ENCODE results near the gene TMEM52. TPM values are rescaled to one million over a fixed set of nuclear protein-coding genes. Genes with fewer than 3 reads are reported as not detected.

TMEM52 gene
- total and polyA plus RNA-seq, 7 experiments from 2014 or later = 0.45 to 1.1 TPM; not detected in 5

DNA sequence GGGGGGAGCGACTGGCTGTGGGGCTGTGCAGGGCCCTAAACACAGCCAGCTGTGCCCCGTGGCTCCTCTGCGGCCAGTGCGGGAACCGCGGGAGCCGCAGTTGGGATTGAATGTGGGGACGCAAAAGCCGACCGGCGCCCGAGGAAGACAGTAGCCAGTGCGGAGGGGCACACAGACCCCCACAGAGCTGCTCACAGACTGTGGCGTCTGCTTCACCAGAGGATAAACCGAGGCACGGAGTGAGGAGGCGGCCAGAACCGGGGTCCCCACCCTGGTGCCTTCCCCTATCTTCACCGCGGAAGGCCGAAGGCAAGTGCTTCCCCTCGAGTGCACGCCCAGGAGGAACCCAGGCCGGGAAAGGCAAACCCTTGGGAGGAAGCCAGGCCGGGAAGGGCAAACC, 8.7 kb upstream of the TMEM52 start:
- no peaks in the 10 kb centered on the region for H3K9me3 ChIP-seq (ENCODE audit: control insufficient read depth in 2 of 3, low read length in 3 of 3)
- H3K27ac ChIP-seq (ENCODE audit: low read depth, low read length) = no peak overlapping the region
- no peaks in the 10 kb centered on the region for H3K4me1 Mint-ChIP-seq
- DNase-seq = no peak
- no peaks in the 10 kb centered on the region for H3K36me3 Mint-ChIP-seq
- ATAC-seq = no peak
- no peak overlapping the region for H3K4me3 Mint-ChIP-seq
- intact Hi-C loops (cut with micrococcal nuclease) = no loop called here
- no peaks in the 10 kb centered on the region for H3K27me3 ChIP-seq (ENCODE audit: control insufficient read depth in 2 of 2, insufficient read depth in 2 of 2, low read length in 2 of 2)
- no peaks in the 10 kb centered on the region for H3K27me3 Mint-ChIP-seq
- no peak overlapping the region for H3K27ac Mint-ChIP-seq
- ChIA-PET POLR2A (no interaction called here), CTCF (no interaction called here)
- no peak overlapping the region for H3K4me3 ChIP-seq (ENCODE audit: low read length)
- no peaks in the 10 kb centered on the region for H3K9me3 Mint-ChIP-seq
- H3K36me3 ChIP-seq (ENCODE audit: control insufficient read depth in 2 of 3, insufficient read depth in 3 of 3, low read length in 3 of 3) = no peaks in the 10 kb centered on the region
- H3K4me1 ChIP-seq (ENCODE audit: control insufficient read depth in 2 of 2, insufficient read depth in 2 of 2, low read length in 2 of 2) = no peaks in the 10 kb centered on the region

DNA sequence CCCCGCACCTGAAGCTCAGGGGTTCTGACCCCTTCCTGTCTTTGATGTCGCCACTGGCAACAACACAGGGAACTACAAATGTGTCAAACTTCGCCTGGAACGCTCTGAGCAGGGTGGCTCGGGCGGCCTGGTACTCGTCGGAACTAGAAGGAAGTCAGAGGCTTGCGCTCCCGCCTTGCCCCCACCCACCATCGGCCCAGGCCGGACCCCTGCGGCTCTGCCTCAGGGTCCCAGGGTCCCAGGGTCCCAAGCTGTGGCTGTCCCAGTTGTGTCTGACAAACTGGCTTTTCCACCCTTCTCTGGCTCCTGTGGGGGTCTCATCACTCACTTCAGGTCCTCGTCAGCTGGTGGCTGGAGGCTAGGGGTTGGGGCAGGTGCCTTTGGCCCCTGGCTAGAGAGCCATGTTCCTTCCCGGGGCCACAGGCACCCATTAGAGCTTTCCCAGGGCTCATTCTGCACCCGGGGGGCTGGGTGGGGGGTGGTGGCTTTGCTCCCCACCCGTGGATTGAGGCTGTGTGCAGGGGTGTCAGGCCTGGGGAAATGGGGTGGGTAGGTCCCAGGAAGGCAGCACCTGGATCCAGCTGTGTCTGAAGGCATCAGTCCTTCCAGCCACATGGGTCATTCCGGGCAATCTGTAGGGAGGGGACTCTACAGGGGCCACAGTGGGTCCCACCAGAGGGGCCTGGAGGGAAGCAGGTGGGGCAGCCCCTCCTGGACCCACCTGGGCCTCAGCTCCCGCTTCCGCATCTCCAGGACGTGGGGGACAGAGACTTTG, 8.0 kb upstream of the TMEM52 start:
- ChIA-PET POLR2A (no interaction called here), CTCF (no interaction called here)
- H3K36me3 Mint-ChIP-seq = no peaks in the 10 kb centered on the region
- H3K4me3 Mint-ChIP-seq = no peak overlapping the region
- intact Hi-C loops (cut with micrococcal nuclease) = no loop called here
- DNase-seq (no peak), ATAC-seq (no peak)
- no peaks in the 10 kb centered on the region for H3K4me1 Mint-ChIP-seq
- Histone ChIP-seq H3K9me3 (ENCODE audit: control insufficient read depth in 2 of 3, low read length in 3 of 3) (no peaks in the 10 kb centered on the region), H3K27ac (ENCODE audit: low read depth, low read length) (no peak overlapping the region), H3K27me3 (ENCODE audit: control insufficient read depth in 2 of 2, insufficient read depth in 2 of 2, low read length in 2 of 2) (no peaks in the 10 kb centered on the region), H3K4me3 (ENCODE audit: low read length) (no peak overlapping the region), H3K36me3 (ENCODE audit: control insufficient read depth in 2 of 3, insufficient read depth in 3 of 3, low read length in 3 of 3) (no peaks in the 10 kb centered on the region), H3K4me1 (ENCODE audit: control insufficient read depth in 2 of 2, insufficient read depth in 2 of 2, low read length in 2 of 2) (no peaks in the 10 kb centered on the region)
- H3K27me3 Mint-ChIP-seq = no peaks in the 10 kb centered on the region
- H3K9me3 Mint-ChIP-seq = no peaks in the 10 kb centered on the region
- no peak overlapping the region for H3K27ac Mint-ChIP-seq

DNA sequence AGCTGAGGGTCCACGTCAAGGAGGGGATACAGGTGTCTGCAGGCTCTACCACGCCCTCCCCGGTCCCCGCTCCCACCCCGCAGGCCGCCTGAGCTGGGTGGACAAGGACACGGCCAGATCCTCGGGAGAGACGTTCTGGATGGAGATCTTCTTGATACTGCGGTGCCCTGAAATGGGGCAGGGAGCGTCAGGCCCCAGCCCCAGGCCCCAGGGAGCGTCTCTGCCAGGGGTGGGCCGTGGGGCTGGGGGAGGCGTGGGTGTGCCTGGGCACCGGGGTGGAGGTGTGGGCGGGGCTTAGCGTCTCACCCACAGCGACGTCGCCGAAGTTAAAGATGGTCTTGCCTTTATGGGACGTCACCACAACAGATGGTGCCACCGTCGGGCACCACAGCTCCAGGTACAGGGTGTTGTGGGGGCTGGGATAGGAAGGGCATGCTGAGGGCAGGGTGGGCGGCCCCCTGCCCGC, 7.3 kb upstream of the TMEM52 start:
- Mint-ChIP-seq H3K4me1 (no peaks in the 10 kb centered on the region), H3K27ac (no peak overlapping the region), H3K27me3 (no peaks in the 10 kb centered on the region), H3K9me3 (no peaks in the 10 kb centered on the region), H3K4me3 (no peak overlapping the region), H3K36me3 (no peaks in the 10 kb centered on the region)
- POLR2A ChIA-PET = no interaction called here
- CTCF ChIA-PET = no interaction called here
- DNase-seq (no peak), ATAC-seq (no peak)
- Histone ChIP-seq H3K27ac (ENCODE audit: low read depth, low read length) (no peak overlapping the region), H3K9me3 (ENCODE audit: control insufficient read depth in 2 of 3, low read length in 3 of 3) (no peaks in the 10 kb centered on the region), H3K27me3 (ENCODE audit: control insufficient read depth in 2 of 2, insufficient read depth in 2 of 2, low read length in 2 of 2) (no peaks in the 10 kb centered on the region), H3K4me1 (ENCODE audit: control insufficient read depth in 2 of 2, insufficient read depth in 2 of 2, low read length in 2 of 2) (no peaks in the 10 kb centered on the region), H3K4me3 (ENCODE audit: low read length) (no peak overlapping the region), H3K36me3 (ENCODE audit: control insufficient read depth in 2 of 3, insufficient read depth in 3 of 3, low read length in 3 of 3) (no peaks in the 10 kb centered on the region)
- intact Hi-C loops (cut with micrococcal nuclease) = no loop called here

DNA sequence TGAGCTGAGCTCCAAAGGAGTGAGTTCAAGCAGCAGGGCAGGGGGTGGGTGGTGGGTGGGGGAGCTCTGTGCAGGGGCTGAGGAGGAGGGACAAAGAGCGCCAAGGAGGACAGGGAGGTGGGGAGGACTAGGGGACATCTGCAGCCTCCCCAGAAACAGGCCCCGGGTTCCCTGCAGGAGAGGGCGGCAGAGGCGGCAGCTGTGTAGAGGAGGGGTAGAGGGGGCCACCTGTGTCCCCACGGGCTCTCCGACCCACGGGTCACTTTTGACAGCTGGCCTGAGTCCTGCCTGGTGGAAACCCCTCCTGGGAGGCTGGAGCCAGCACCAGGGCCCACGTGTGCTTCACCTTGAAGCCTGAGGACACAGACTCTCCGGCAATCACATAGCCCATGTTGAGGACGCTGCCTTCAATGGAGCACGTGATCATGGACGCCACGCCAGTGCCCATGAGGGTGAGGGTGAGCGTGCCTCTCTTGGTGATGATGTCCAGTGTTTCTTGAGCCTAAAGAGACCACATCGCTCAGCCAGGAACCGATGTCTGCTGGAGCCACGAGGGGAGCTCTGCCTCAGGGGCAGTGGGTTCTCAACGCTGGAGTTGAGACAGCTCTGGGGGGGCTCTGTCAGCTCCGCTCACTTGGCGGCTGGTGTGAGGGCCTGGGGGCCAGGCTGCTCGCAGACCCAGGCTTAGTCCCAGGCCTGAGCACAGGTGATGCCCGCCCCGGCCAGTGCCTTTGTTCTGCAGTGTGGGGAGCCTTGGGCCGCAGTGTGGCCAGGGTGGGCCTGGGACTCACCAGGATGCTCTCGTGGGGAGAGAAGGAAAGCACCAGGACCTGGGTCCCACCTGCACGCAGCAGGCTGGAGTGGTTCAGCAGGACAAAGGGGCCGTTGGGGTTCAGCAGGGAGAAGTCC, 6.6 kb upstream of the TMEM52 start:
- intact Hi-C loops (cut with micrococcal nuclease) = no loop called here
- Histone ChIP-seq H3K27ac (ENCODE audit: low read depth, low read length) (no peak overlapping the region), H3K4me3 (ENCODE audit: low read length) (no peak overlapping the region), H3K9me3 (ENCODE audit: control insufficient read depth in 2 of 3, low read length in 3 of 3) (no peaks in the 10 kb centered on the region), H3K36me3 (ENCODE audit: control insufficient read depth in 2 of 3, insufficient read depth in 3 of 3, low read length in 3 of 3) (no peaks in the 10 kb centered on the region), H3K4me1 (ENCODE audit: control insufficient read depth in 2 of 2, insufficient read depth in 2 of 2, low read length in 2 of 2) (no peaks in the 10 kb centered on the region), H3K27me3 (ENCODE audit: control insufficient read depth in 2 of 2, insufficient read depth in 2 of 2, low read length in 2 of 2) (no peaks in the 10 kb centered on the region)
- Mint-ChIP-seq H3K9me3 (no peaks in the 10 kb centered on the region), H3K36me3 (no peaks in the 10 kb centered on the region), H3K4me1 (no peaks in the 10 kb centered on the region), H3K27ac (no peak overlapping the region), H3K27me3 (no peaks in the 10 kb centered on the region), H3K4me3 (no peak overlapping the region)
- ATAC-seq (no peak), DNase-seq (no peak)
- CTCF ChIA-PET = no interaction called here
- POLR2A ChIA-PET = no interaction called here

DNA sequence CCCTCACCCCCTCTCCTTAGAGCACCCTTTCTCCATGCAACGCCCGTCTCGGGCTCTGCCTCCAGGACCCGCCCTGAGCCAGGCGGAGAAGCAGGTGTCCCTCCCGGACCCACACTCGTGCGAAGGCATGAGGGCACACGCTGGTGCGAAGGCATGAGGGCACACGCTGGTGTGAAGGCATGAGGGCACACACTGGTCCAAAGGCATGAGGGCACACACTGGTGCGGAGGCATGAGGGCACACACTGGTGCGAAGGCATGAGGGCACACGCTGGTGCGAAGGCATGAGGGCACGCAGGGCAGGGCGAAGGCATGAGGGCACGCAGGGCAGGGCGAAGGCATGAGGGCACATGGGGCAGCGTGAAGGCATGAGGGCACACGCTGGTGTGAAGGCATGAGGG, 5.8 kb upstream of the TMEM52 start:
- H3K9me3 Mint-ChIP-seq = no peaks in the 10 kb centered on the region
- intact Hi-C loops (cut with micrococcal nuclease) = no loop called here
- Histone ChIP-seq H3K36me3 (ENCODE audit: control insufficient read depth in 2 of 3, insufficient read depth in 3 of 3, low read length in 3 of 3) (no peaks in the 10 kb centered on the region), H3K4me1 (ENCODE audit: control insufficient read depth in 2 of 2, insufficient read depth in 2 of 2, low read length in 2 of 2) (peaks cover 0 to 3% of the 10 kb centered on the region in 2 donors), H3K27ac (ENCODE audit: low read depth, low read length) (no peak overlapping the region), H3K9me3 (ENCODE audit: control insufficient read depth in 2 of 3, low read length in 3 of 3) (no peaks in the 10 kb centered on the region), H3K27me3 (ENCODE audit: control insufficient read depth in 2 of 2, insufficient read depth in 2 of 2, low read length in 2 of 2) (no peaks in the 10 kb centered on the region), H3K4me3 (ENCODE audit: low read length) (no peak overlapping the region)
- H3K36me3 Mint-ChIP-seq = no peaks in the 10 kb centered on the region
- POLR2A ChIA-PET = no interaction called here
- no peaks in the 10 kb centered on the region for H3K27me3 Mint-ChIP-seq
- no peak for ATAC-seq
- H3K27ac Mint-ChIP-seq = no peak overlapping the region
- H3K4me3 Mint-ChIP-seq = no peak overlapping the region
- no peak for DNase-seq
- H3K4me1 Mint-ChIP-seq = no peaks in the 10 kb centered on the region
- CTCF ChIA-PET = no interaction called here

DNA sequence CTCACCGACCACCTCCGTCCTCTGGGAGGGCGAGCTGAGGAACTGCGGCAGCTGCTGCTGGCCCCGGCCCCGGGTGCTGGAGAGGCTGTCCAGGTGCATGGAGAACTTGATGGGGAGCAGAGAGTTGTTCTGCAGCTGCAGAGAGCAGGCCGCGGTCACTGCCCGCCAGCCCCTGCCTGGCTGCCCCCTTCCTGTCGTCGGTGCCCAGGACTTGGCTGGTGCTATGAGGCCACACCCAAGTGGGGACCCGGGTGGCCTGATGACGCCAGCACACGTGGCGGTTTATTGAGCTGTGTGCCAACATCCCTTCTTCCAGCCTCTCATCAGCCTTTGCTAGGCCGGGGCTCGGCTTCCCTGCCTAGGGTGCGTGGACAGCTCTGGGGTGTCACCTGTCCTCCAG, 5.3 kb upstream of the TMEM52 start:
- H3K27me3 ChIP-seq (ENCODE audit: control insufficient read depth in 2 of 2, insufficient read depth in 2 of 2, low read length in 2 of 2) = no peaks in the 10 kb centered on the region
- Mint-ChIP-seq H3K27me3 (no peaks in the 10 kb centered on the region), H3K4me3 (no peak overlapping the region), H3K36me3 (no peaks in the 10 kb centered on the region), H3K27ac (no peak overlapping the region), H3K9me3 (no peaks in the 10 kb centered on the region), H3K4me1 (peaks cover 0 to 2% (median 0%) of the 10 kb centered on the region in 7 donors)
- DNase-seq (no peak), ATAC-seq (no peak)
- no peaks in the 10 kb centered on the region for H3K36me3 ChIP-seq (ENCODE audit: control insufficient read depth in 2 of 3, insufficient read depth in 3 of 3, low read length in 3 of 3)
- ChIA-PET CTCF (no interaction called here), POLR2A (no interaction called here)
- no peak overlapping the region for H3K27ac ChIP-seq (ENCODE audit: low read depth, low read length)
- no peaks in the 10 kb centered on the region for H3K9me3 ChIP-seq (ENCODE audit: control insufficient read depth in 2 of 3, low read length in 3 of 3)
- no peak overlapping the region for H3K4me3 ChIP-seq (ENCODE audit: low read length)
- H3K4me1 ChIP-seq (ENCODE audit: control insufficient read depth in 2 of 2, insufficient read depth in 2 of 2, low read length in 2 of 2) = peaks cover 0 to 5% of the 10 kb centered on the region in 2 donors
- intact Hi-C loops (cut with micrococcal nuclease) = no loop called here

Data from naive thymus-derived CD4-positive, alpha-beta T cell (primary cell).